GM21515 (cell line): ENCODE results near the gene PGAP3.

Source experiments
- ATAC-seq: cut with Tn5 transposase; IDR thresholded peaks from one replicate; pipeline ENCODE4 v1.9.1; 2021; ENCODE audit not compliant: unreplicated experiment

The PGAP3 gene

DNA sequence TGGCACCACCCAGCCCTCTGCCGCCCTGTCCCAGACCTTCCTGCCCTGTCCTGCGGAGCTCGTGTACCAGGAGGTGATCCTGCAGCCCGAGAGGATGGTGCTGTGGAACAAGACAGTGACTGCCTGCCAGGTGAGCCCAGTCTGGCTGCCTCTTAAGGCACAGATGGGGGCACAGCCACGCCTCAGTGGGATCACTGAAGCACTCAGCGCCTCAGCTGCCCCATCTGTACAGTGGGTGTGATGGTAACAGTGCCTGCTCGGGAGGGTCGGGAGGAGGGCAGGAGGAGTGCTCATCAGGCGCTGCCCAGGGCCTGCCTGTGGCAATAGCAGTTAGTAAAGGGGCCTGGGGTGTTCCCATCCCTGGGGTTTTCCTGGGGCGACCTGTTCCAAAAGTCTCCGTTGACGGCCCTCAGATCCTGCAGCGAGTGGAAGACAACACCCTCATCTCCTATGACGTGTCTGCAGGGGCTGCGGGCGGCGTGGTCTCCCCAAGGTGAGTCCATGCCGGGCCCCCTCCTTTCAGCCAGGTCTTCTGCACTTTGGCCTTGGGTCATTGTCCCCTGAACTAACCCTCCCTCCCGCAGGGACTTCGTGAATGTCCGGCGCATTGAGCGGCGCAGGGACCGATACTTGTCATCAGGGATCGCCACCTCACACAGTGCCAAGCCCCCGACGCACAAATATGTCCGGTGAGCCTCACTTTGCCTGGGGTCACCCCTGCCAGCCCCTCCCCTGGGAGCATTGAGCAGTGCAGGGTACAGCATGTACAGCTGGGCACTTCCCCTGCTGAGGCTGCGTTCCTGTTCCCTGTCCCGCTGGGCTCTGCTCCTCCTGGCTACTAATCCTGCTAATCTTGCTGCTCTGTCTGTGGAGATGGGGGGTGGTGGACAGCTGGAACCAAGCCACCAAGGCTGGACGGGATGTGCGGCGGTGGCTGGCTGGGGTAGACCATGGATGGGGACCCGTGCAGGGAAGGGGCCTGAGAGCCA lies 27.2 kb downstream of the PGAP3 start:
- ATAC-seq, result no peak

GRCh38 chr17:39660011-39660360 lies 27.9 kb downstream of the PGAP3 start:
- ATAC-seq, result no peak

DNA sequence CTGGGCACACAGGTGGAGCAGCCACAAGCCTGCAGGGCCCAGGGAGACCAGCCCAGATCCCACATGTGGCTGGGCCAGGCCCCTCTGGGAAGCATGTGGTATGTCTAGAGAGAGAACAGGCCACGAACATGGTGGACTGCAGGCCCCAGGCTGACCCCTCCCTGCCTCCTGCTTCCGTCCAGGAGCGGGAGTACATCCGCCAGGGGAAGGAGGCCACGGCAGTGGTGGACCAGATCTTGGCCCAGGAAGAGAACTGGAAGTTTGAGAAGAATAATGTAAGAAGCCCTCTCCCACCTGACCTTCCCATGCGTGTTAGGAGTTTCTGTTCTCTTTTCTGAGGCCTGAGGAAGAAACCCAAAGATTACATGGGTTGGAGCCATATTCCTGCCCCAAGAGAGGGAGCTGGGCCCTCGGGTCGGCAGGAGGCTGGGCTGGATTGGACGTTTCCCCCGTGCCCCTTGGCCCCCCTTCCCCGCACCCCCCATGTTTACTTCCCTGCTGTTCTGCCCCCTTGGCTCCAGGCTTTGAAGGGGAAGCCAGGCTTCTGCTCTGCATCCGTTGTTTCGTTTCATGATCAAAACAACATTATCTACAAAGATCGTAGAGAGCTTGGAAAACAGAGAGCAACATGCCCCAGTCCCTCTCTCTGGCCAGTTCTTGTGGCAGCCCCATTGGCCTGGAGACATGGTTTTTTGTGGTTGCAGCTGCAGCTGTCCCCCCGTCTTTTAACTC lies 28.4 kb downstream of the PGAP3 start:
- ATAC-seq, result no peak

- ATAC-seq, result no peak
Observed at GRCh38 chr17:39658760-39659159, 29.1 kb downstream of the PGAP3 start.

- ATAC-seq, result no peak
Observed at GRCh38 chr17:39658346-39658745, 29.5 kb downstream of the PGAP3 start.

GRCh38 chr17:39655105-39655504 lies 32.8 kb downstream of the PGAP3 start:
- no peak for ATAC-seq

GRCh38 chr17:39653662-39654331 lies 34.1 kb downstream of the PGAP3 start:
- ATAC-seq, result no peak

GRCh38 chr17:39653316-39653661 lies 34.6 kb downstream of the PGAP3 start:
- no peak for ATAC-seq

- no peak for ATAC-seq
Observed at GRCh38 chr17:39652587-39653315, 35.1 kb downstream of the PGAP3 start.

DNA sequence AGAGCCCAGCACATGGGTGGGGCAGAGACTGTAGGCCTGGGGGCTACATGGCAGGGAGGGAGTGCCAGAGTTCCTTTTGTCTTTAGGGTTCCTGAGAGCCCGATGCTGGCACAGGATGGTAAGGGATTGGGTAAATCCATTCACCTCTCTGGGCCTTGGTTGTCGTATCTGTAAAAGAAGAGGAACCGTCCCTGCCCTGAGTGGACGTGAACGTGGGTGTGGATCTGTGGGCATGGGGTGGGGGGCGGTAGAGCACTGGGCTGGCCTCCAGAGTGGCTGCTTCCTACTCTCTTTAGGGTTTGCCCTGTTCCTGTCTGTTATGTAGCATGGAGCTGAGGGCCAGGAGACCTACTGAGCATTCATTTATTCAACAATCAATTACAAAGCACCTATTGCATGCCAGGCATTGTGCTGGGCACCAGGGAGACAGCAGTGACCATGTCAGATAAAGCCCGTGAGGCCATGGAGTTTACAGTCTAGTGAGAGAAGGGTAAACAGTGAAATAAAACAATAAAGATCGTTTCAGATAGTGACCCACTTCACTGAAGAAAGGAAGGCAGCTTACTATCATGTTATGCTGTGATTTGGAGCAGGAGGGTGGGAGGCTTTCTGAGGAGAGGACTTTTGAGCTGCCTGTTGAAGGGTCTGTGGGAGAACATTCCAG lies 35.8 kb downstream of the PGAP3 start:
- no peak for ATAC-seq

- no peak for ATAC-seq
Observed at GRCh38 chr17:39650121-39650579, 37.7 kb downstream of the PGAP3 start.

GRCh38 chr17:39648616-39649366 lies 39.1 kb downstream of the PGAP3 start:
- ATAC-seq, result no peak

DNA sequence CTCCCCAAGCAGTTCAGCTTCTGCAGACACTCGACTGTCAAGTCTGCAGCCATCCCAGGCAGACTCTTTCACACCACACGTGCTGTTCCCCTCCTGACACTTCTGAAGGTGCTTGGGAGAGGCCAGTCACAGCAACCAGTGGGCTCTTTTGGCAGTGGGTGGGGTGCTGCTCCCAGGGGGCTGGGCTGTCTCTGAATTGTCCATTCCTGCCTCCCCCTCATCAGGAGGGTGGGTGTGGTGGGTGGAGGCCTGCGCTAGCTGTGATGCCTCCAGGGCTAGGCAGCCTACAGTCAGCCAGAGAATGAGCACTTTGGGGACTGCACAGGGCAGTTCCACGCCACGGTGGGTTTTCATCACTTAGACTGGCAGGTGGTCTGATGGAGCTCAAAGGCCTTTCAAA lies 40.6 kb downstream of the PGAP3 start:
- ATAC-seq, result no peak

- no peak for ATAC-seq
Observed at GRCh38 chr17:39643271-39643670, 44.6 kb downstream of the PGAP3 start.

DNA sequence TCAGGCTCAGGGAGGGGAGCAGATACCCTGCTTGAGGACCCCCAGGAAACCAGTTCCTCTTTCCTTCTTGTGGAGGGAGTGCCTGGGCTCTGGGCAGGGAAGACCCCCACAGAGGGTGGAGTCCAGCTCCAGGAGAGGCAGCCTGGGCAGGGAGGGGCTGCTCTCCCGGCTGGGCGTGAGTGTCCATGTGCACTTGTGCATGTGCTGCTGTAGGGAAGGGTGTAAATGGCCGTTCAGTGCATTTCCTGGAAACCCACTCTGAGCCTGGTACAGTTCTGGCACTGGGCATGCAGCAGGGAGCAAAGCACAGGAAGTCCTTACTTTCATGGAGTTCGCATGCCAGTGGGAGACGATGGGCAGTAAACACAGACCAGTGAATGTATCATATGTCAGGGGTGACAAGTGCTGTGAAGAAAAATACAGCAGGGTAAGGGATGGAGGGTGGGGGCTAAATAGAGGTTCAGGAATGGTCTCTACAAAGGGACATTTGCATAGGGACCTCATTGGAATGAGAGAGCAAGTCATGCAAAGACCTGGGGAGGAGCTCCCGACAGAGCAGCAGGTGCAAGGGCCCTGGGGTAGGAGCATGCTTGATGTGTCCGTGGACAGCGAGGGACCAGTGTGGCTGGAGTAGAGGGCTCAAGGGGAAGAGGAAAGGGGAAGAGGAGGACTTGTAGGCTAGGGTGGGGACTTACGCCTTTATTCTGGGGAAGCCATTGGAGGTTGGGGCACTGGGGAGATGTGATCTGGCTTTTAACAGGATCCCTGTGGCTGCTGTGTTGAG lies 45.4 kb downstream of the PGAP3 start:
- ATAC-seq, result no peak

DNA sequence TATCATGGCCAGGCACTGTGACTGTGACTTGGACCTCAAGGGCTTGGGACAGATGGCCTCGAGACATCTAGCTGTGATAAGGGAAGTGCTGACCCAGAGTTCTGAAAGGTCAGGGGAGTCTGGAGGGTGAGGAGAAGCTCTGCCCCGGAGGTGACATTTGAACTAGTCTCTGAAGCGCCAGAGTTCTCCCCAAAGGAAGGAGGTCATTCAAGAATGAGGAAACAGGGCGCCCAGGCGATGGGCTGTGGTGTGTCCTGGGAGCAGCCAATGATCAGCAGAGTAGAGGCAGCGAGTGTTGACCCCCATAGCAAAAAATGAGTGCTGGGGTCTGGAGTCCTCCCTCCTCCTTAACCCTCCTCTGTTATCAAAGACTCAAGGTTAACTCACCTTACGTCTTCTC lies 46.0 kb downstream of the PGAP3 start:
- no peak for ATAC-seq

DNA sequence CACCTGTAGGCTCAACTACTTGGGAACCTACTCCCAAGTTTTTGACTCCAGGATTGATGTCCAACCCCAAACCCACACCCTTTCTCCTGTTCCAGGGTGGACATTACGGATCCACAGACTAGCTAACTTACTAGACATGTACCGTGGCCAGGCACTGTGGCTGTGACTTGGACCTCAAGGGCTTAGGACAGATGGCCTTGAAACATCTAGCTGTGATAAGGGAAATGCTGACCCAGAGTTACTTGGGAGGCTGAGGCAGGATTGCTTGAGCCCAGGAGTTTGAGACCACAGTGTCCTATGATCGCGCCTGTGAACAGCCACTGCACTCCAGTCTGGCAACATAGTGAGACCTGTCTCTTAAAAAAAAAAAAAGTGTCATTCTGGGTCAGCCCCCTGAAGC lies 46.8 kb downstream of the PGAP3 start:
- ATAC-seq, result no peak

DNA sequence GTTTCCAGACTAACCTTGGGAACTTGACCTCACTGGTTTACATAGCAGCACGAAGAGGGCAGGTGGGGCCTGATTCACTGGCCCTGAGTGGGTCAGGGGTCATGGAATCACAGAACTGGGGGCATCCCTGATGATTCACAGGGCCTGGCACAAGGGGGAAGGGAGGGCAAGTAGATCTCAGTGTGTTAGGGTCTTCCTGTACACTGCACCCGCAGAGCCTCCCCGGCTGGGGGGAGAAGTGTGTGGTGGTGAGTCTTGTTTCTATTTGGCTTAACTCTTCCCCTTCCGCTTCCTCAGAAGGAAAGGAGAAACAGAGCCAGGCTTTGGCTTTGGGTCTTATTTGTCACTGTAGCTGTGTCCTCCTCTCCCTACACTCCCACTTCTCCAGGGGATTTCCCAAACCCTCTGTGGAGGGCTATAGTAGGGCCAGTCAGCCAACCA lies 47.2 kb downstream of the PGAP3 start:
- no peak for ATAC-seq
